ENCODE measurements around the gene HMGN4.
"Not testable (repeated sequence)": the region's sequence is repeated elsewhere in the genome, so short reads cannot be mapped to it uniquely, and the experiment has no call there.

Gene HMGN4

DNA sequence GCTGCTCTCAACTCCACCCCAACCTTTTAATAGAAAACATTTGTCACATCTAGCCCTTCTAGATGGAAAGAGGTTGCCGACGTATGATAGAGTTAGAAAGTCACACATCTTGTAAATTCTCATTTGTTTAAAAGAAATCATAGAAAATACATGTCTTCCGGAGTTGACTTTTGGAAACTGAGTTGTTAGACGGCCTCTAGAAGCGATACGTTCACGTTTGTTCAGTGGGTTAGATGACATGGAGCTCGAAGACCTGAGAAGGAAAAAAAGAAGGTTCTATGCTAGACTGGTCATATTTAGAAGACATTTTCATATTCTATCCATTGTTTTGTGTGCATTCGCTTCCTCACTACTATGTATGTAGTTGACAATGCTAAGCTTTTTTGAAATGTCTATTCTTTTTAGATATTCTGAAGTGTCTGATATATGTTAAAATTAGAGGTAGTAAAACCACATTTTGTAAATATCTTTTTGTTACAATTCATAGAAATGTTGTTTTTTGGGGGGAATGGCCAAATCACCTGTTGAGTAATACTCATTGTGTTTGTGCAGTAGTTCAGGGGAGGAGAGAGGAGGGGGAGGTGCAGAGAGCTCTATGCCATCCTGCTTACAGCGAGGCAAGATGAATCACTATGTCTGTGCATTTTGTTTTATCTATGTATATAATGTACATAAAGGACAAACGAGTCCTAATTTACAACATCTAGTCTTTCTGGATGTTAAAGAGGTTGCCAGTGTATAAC lies 15.5 kb upstream of the HMGN4 start:
- not testable (repeated sequence) for DNase-seq (ENCODE audit: low read depth in 3 of 3)

- not testable (repeated sequence) for DNase-seq (ENCODE audit: low read depth in 3 of 3)
These were observed 13.9 kb upstream of the HMGN4 start for GRCh38 chr6:26524314-26524713.

- DNase-seq (ENCODE audit: low read depth in 3 of 3): no peak
These were observed 13.3 kb upstream of the HMGN4 start for GRCh38 chr6:26524722-26525370.

DNA sequence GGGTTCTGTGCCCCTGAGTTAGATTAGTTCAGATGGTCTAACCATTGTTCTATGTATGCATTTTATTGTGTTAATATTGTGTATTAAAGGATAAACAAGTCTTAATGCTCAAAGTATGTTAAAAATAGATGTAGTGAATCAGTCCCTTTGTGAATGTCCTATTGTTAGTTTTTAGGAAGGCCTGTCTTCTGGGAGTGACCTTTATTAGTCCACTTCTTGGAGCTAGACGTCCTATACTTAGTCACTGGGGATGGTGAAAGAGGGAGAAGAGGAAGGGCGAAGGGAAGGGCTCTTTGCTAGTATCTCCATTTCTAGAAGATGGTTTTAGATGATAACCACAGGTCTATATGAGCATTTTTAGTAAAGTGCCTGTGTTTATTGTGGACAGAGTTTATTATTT lies 12.3 kb upstream of the HMGN4 start:
- no peak for DNase-seq (ENCODE audit: low read depth in 3 of 3)

DNA sequence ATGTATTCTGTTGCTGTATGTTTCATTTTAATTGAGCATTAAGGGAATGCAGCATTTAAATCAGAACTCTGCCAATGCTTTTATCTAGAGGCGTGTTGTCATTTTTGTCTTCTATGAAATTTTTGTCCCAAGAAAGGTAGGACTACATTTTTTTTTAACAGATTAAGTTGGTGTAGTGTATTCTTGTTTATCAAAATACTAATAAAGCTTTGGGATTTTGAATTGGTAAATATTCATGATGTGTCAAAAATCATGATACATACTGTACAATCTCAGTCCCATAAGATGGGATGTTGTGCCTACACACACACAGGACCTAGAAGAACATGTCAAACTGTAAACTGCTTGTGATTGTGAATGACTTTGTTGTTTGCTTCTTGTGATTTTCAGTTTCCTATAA lies 11.2 kb upstream of the HMGN4 start:
- no peak for DNase-seq (ENCODE audit: low read depth in 3 of 3)

DNA sequence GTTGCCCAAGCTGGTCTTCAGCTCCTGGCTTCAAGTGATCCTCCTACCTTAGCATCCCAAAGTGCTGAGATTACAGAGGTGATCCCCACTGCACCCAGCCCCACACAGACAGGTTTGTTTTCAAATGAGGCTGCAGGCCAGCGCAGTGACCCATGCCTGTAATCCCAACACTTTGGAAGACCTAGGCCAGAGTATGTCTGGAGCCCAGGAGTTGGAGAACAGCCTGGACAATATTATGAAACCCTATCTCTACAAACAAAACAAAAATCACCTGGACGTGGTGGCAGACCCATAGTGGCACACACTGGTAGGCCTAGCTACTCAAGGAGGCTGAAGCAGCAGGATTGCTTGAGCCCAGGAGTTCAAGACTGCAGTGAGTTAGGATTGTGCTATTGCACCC lies 8.0 kb upstream of the HMGN4 start:
- no peak for DNase-seq (ENCODE audit: low read depth in 3 of 3)

- no peak for DNase-seq (ENCODE audit: low read depth in 3 of 3)
These were observed 6.3 kb upstream of the HMGN4 start for GRCh38 chr6:26531897-26532296.

GRCh38 chr6:26532699-26533531 lies 5.3 kb upstream of the HMGN4 start:
- peak; percentile 81 to 92 (median 86) for DNase-seq (ENCODE audit: low read depth in 3 of 3)

DNA sequence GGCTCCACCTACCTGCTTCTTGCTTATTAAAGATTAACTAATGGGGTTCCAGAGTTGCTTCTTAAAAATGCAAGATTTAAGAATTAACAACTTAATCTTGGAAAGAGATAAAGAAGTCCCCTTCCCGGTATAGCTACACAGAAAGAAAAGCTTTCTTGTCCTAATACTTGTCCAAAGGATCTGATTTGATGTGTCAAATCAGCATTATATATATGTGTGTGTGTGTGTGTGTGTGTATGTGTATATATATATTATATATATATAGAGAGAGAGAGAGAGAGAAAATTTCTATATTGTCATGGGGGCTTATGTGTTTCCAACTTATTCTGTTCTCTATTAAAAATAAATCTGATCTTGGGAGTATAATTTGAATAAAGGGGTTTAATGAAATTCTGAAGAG lies 4.6 kb upstream of the HMGN4 start:
- no peak for DNase-seq (ENCODE audit: low read depth in 3 of 3)

- no peak for DNase-seq (ENCODE audit: low read depth in 3 of 3)
These were observed 3.3 kb upstream of the HMGN4 start for GRCh38 chr6:26534681-26535465.

DNA sequence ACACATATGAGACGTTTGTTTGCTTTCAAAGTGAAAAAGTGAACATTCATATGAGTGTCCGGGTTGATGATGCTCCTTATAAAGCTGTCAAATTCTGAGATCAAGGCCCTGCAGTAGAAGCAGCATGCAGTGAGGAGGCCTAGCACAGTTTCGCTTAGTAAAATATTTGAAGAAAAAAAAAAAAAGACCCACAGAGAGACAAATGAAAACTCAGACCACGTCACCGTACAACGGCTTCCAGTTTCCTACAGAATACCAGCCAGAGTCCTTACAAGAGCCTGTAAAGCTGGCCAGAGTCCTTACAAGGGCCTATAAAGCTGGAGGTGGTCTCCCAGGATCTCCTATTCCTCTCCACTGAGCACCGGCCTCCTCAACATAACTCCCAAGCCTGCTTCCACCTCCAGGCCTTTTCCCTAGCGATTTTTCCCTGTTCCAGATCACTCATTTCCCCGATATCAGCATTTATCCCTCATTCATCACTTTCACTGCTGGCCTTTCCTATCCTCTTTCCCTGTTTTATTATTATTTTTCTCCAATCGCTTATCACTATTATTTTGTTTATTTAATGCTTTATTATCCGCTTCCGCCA lies 1.5 kb upstream of the HMGN4 start:
- DNase-seq (ENCODE audit: low read depth in 3 of 3): no peak

GRCh38 chr6:26537160-26537845 lies 863 bp upstream of the HMGN4 start:
- peak; percentile 69 to 89 (median 79) for DNase-seq (ENCODE audit: low read depth in 3 of 3)

GRCh38 chr6:26538572-26538902 lies 371 bp downstream of the HMGN4 start:
- no peak for DNase-seq (ENCODE audit: low read depth in 3 of 3)

GRCh38 chr6:26539071-26539615 lies 977 bp downstream of the HMGN4 start:
- DNase-seq (ENCODE audit: low read depth in 3 of 3): no peak

- no peak for DNase-seq (ENCODE audit: low read depth in 3 of 3)
These were observed 3.4 kb downstream of the HMGN4 start for GRCh38 chr6:26541579-26541978.

DNA sequence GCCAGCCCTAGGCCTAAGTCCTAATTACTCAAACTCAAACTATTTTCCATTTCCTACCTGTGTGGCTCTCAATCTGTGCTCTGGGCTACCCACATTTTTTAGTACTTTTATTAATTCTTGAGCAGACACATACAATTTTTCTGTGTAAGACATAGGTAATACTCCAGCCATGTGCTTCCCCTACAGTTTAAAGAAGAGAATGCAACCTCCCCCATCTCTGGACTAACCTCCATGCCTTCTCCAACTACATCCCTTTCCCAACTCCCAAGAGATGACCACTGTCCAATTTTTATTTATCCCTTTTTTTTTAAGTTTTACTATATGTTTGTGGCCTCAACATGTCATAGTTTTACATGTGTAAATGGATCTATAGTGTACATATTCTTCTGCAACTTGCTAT lies 5.8 kb downstream of the HMGN4 start:
- no peak for DNase-seq (ENCODE audit: low read depth in 3 of 3)

DNA sequence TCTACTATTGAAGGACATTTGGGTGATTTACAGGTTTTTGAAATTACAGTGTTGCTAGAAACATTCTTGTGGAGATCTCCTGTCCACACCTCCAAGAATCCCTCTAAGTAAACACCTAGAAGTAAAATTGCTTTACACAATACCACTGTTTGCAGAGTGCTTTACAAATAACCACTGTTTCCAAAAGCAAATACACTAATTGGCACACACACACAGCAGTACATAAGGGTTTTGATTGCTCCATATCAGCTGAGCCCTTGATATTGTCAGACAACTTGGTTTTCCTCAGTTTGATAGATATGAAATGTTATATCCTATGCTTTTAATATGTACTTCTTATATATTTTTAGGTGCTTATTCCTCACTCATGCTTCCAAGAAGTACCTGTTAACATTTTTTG lies 6.3 kb downstream of the HMGN4 start:
- no peak for DNase-seq (ENCODE audit: low read depth in 3 of 3)

GRCh38 chr6:26545627-26546026 lies 7.5 kb downstream of the HMGN4 start:
- DNase-seq (ENCODE audit: low read depth in 3 of 3): no peak

DNA sequence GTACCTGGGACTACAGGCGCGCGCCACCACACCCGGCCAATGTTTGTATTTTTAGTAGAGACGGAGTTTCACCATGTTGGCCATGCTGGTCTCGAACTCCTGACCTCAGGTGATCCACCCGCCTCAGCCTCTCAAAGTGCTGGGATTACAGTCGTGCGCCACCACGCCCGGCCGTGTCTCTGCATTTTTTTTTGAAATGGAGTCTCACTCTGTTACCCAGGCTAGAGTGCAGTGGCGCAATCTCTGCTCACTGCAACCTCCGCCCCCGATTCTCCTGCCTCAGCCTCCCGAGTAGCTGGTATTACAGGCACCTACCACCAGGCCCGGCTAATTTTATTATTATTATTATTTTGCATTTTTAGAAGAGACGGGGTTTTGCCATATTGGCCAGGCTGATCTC lies 9.2 kb downstream of the HMGN4 start:
- DNase-seq (ENCODE audit: low read depth in 3 of 3): not testable (repeated sequence)

- no peak for DNase-seq (ENCODE audit: low read depth in 3 of 3)
These were observed 12.3 kb downstream of the HMGN4 start for GRCh38 chr6:26550250-26550993.
